HCT116 (cell line): ENCODE measurements around the gene ACSL6. TPM values are rescaled to one million over a fixed set of nuclear protein-coding genes. Genes with fewer than 3 reads are reported as not detected.

ENCODE experiments used
- ATAC-seq: fragments of 200-7000 bp; cut with Tn5 transposase; 2 replicates; pipeline ENCODE4 v1.9.1; 2020; ENCODE audit warnings: mild to moderate bottlenecking, moderate library complexity
- BruUV-seq: library from RNA; stranded (reverse); fragments of 400-500 nt; replicated peaks from 2 replicates; lab custom pipeline; 2021; lab: Mats Ljungman, UMichigan
- CTCF ChIA-PET: fragments of 300-600 bp; sonication (Branson Sonifier 250); formaldehyde crosslinking; loops from one replicate; lab custom pipeline; 2021; ENCODE audit warnings: antibody characterized with exemption; lab: Charles Lee
- POLR2A ChIA-PET: fragments of 300-600, 350-600 bp; sonication (Branson Sonifier 250); formaldehyde crosslinking; loops from one replicate; lab custom pipeline; 2021; ENCODE audit warnings: antibody characterized with exemption; lab: Charles Lee
- RAD21 ChIA-PET, 2 experiments: fragments of 300-600 bp; sonication (Branson Sonifier 250); formaldehyde crosslinking; loops; one replicate each; lab custom pipeline; 2023; ENCODE audit warnings: low total read pairs in 2 of 2; ENCODE audit not compliant: uncharacterized antibody in 2 of 2, unreplicated experiment in 2 of 2, low non-redundant PET in 1 of 2; lab: Charles Lee
- DNase-seq: peaks from one replicate; pipeline ENCODE4 v3.0.0-alpha.2; 2010; ENCODE audit warnings: low read depth, low spot score
- H2AFZ ChIP-seq: fragments of 200-600 bp; shearing (Covaris generic), sonication (generic); 2 replicates; pipeline ENCODE4 v1.6.1; 2017; ENCODE audit warnings: low read depth, mixed run types, mixed read lengths, antibody characterized with exemption, low read length; ENCODE audit not compliant: poor library complexity, severe bottlenecking
- H3K27ac ChIP-seq: 2 replicates; pipeline ENCODE4 v1.5.1; 2012; ENCODE audit warnings: low read depth, low read length
- H3K27me3 ChIP-seq: fragments of 200-600 bp; sonication (generic); 2 replicates; pipeline ENCODE4 v1.6.1; 2016; ENCODE audit warnings: mixed run types, low read length, mixed read lengths; ENCODE audit not compliant: insufficient read depth
- H3K36me3 ChIP-seq, 2 experiments: fragments of 200-500 bp in 1 of 2; fragments of 200-600 bp in 1 of 2; sonication (Bioruptor generic) in 1 of 2; sonication (generic) in 1 of 2; 2 replicates each; pipeline versions ENCODE4 v1.5.1 to v1.6.1; 2014 to 2016; ENCODE audit warnings: low read length in 2 of 2, inconsistent platforms in 1 of 2, mixed read lengths in 1 of 2, mixed run types in 1 of 2; ENCODE audit not compliant: insufficient read depth in 2 of 2, control insufficient read depth in 1 of 2
- H3K4me1 ChIP-seq, 2 experiments: fragments of 200-600 bp in 1 of 2; sonication (generic) in 1 of 2; 2 replicates each; pipeline versions ENCODE4 v1.5.1 to v1.6.1; 2012 to 2017; ENCODE audit warnings: low read length in 2 of 2, inconsistent platforms in 1 of 2, mild to moderate bottlenecking in 1 of 2, mixed read lengths in 1 of 2, mixed run types in 1 of 2, moderate library complexity in 1 of 2; ENCODE audit not compliant: insufficient read depth in 2 of 2, control insufficient read depth in 1 of 2
- H3K4me2 ChIP-seq: fragments of 200-600 bp; sonication (generic); 2 replicates; pipeline ENCODE4 v1.6.1; 2017; ENCODE audit warnings: mixed run types, low read length, mixed read lengths
- H3K4me3 ChIP-seq, 2 experiments: fragments of 200-600 bp in 1 of 2; sonication (generic) in 1 of 2; replicated peaks in 1 of 2; 2 replicates each; pipeline ENCODE4 v1.5.1; 2011 to 2016; ENCODE audit warnings: low read length in 2 of 2, control low read depth in 1 of 2, low read depth in 1 of 2, mild to moderate bottlenecking in 1 of 2, mixed read lengths in 1 of 2, mixed run types in 1 of 2
- H3K79me2 ChIP-seq: fragments of 200-600 bp; sonication (generic); 2 replicates; pipeline ENCODE4 v1.6.1; 2017; ENCODE audit warnings: mild to moderate bottlenecking, mixed run types, low read length, moderate library complexity, mixed read lengths; ENCODE audit not compliant: insufficient read depth
- H3K9ac ChIP-seq: fragments of 200-600 bp; sonication (generic); 2 replicates; pipeline ENCODE4 v1.6.1; 2016; ENCODE audit warnings: low read length, mixed read lengths
- H3K9me2 ChIP-seq: fragments of 200-600 bp; sonication (generic), shearing (Covaris generic); 2 replicates; pipeline ENCODE4 v1.6.1; 2017; ENCODE audit warnings: mixed run types, mild to moderate bottlenecking, moderate library complexity; ENCODE audit not compliant: insufficient read depth
- H3K9me3 ChIP-seq, 2 experiments: fragments of 200-500 bp in 1 of 2; fragments of 200-600 bp in 1 of 2; sonication (Bioruptor generic) in 1 of 2; sonication (generic) in 1 of 2; 2 replicates each; pipeline ENCODE4 v1.6.1; 2014 to 2017; ENCODE audit warnings: low read length in 2 of 2, mixed read lengths in 2 of 2, inconsistent platforms in 1 of 2, low read depth in 1 of 2, mild to moderate bottlenecking in 1 of 2, mixed run types in 1 of 2, moderate library complexity in 1 of 2; ENCODE audit not compliant: control insufficient read depth in 1 of 2, insufficient read depth in 1 of 2
- H4K20me1 ChIP-seq: fragments of 200-600 bp; sonication (generic), shearing (Covaris generic); 2 replicates; pipeline ENCODE4 v1.6.1; 2017; ENCODE audit warnings: mixed run types, mild to moderate bottlenecking, moderate library complexity; ENCODE audit not compliant: insufficient read depth
- FOSL1 ChIP-seq: IDR thresholded peaks from 2 replicates; pipeline ENCODE4 v1.6.1; 2012; ENCODE audit warnings: low read depth
- SP1 ChIP-seq: IDR thresholded peaks from 2 replicates; pipeline ENCODE4 v1.6.1; 2012; ENCODE audit warnings: low read depth
- ZFX ChIP-seq: fragments of 450-650 bp; IDR thresholded peaks from 2 replicates; pipeline ENCODE4 v1.6.1; 2017
- intact Hi-C: fragments of 100-400 bp; cut with micrococcal nuclease; formaldehyde crosslinking; loops from 2 replicates; pipeline ENCODE4 v1.10.0; 2022
- total RNA-seq: library from RNA; stranded (reverse); gene quantifications from one replicate; pipeline ENCODE4 v1.2.1, GENCODE V29; 2021; ENCODE audit not compliant: unreplicated experiment
- TF ChIP-seq, protein P1 (sequence below): IDR thresholded peaks from 2 replicates; pipeline ENCODE4 v1.6.1; 2011; ENCODE audit warnings: mild to moderate bottlenecking, low read length, moderate library complexity; ENCODE audit not compliant: insufficient replicate concordance; ENCODE audit errors: extremely low read depth
- TF ChIP-seq, protein P2 (sequence below): IDR thresholded peaks from 2 replicates; pipeline ENCODE4 v1.6.1; 2012

Gene ACSL6
- total RNA-seq, 1 experiment from 2014 or later, result 2.3 TPM

DNA sequence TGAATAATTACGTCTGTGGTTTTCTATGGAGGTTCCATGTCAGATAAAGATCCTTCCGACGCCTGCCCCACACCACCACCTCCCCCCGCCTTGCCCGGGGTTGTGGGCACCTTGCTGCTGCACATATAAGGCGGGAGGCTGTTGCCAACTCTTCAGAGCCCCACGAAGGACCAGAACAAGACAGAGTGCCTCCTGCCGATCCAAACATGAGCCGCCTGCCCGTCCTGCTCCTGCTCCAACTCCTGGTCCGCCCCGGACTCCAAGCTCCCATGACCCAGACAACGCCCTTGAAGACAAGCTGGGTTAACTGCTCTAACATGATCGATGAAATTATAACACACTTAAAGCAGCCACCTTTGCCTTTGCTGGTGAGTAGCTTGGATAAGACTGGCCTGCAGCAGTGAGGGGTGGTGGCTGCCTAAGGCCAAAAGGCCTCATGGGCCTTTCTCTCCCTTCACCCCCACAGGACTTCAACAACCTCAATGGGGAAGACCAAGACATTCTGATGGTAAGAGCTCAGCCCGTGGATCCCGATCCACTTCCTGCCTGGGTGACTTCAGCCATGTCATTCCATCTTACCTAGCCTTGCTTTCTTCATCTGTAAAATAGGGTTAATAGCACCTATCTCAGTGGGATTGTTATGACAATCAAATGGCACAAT lies 49.2 kb upstream of the ACSL6 start, which contains the start of gene IL3:
TSS of gene IL3 (plus strand) at position 155 of the 661 bp plus-strand sequence. CDS start at position 207, 52 bp downstream.
- H3K36me3 ChIP-seq, result no peaks in the 10 kb centered on the region
- no peaks in the 10 kb centered on the region for H3K79me2 ChIP-seq
- ChIA-PET RAD21 (no interaction called here), POLR2A (no interaction called here), CTCF (interaction anchor here (3.5 kb wide), 1 partner anchor 249 kb away, joined by 35 read pairs; no protein-coding TSS in a partner anchor)
- no TSS peak for BruUV-seq
- TF ChIP-seq FOSL1, result no peak
- TF ChIP-seq, protein P1, sequence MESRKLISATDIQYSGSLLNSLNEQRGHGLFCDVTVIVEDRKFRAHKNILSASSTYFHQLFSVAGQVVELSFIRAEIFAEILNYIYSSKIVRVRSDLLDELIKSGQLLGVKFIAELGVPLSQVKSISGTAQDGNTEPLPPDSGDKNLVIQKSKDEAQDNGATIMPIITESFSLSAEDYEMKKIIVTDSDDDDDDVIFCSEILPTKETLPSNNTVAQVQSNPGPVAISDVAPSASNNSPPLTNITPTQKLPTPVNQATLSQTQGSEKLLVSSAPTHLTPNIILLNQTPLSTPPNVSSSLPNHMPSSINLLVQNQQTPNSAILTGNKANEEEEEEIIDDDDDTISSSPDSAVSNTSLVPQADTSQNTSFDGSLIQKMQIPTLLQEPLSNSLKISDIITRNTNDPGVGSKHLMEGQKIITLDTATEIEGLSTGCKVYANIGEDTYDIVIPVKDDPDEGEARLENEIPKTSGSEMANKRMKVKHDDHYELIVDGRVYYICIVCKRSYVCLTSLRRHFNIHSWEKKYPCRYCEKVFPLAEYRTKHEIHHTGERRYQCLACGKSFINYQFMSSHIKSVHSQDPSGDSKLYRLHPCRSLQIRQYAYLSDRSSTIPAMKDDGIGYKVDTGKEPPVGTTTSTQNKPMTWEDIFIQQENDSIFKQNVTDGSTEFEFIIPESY, result no peak
- no peak for TF ChIP-seq SP1
- TF ChIP-seq ZFX, result no peak
- no peak within 1 kb of the TSS for H3K27ac ChIP-seq
- no peak within 1 kb of the TSS for H3K4me3 ChIP-seq
- H3K27me3 ChIP-seq, result no peaks in the 10 kb centered on the region
- H3K4me2 ChIP-seq, result no peak within 1 kb of the TSS
- DNase-seq (no peak), ATAC-seq (no peak)
- no peaks in the 10 kb centered on the region for H3K9me2 ChIP-seq
- H2AFZ ChIP-seq, result no peak within 1 kb of the TSS
- intact Hi-C loops, result loop anchor here (10.0 kb wide), 1 partner anchor 214 kb away; no protein-coding TSS in a partner anchor
- no peaks in the 10 kb centered on the region for H3K9me3 ChIP-seq
- no peak within 1 kb of the TSS for H3K9ac ChIP-seq
- H4K20me1 ChIP-seq, result no peaks in the 10 kb centered on the region
- peaks cover 0 to 4% of the 10 kb centered on the region in 2 experiments; a peak in 1 of 4 replicates for H3K4me1 ChIP-seq

DNA sequence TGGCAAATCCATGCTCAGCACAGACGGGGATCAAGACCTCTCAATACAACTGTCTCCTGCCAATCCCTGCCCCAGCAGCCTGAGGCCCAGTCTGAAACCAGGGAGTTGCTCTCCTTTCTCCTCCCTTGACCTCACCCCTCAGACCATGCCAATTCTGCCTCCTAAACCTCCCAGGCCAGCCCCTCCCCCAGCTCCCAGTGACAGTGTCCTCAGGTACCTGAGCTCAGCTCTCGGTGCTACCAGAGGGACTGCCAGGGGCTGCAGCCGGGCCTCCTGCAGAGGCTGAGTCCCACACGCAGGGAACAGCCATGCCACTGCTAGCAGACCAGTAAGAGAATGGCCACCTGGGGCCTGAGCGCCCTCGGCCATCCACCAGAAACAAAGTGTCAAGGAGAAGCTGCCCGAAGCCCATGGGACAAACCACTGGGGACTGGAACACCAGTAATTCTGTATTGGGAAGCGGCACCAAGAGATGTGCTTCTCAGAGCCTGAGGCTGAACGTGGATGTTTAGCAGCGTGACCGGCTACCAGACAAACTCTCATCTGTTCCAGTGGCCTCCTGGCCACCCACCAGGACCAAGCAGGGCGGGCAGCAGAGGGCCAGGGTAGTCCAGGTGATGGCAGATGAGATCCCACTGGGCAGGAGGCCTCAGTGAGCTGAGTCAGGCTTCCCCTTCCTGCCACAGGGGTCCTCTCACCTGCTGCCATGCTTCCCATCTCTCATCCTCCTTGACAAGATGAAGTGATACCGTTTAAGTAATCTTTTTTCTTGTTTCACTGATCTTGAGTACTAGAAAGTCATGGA lies 48.4 kb upstream of the ACSL6 start:
- ChIA-PET RAD21 (no interaction called here), POLR2A (no interaction called here), CTCF (no interaction called here)
- Histone ChIP-seq H3K36me3 (no peaks in the 10 kb centered on the region), H2AFZ (no peak overlapping the region), H3K9me3 (no peaks in the 10 kb centered on the region), H3K79me2 (no peaks in the 10 kb centered on the region), H3K4me3 (no peak overlapping the region), H3K27me3 (no peaks in the 10 kb centered on the region), H3K27ac (no peak overlapping the region), H3K9me2 (no peaks in the 10 kb centered on the region), H3K4me2 (no peak overlapping the region), H3K4me1 (peaks cover 0 to 1% of the 10 kb centered on the region in 2 experiments; a peak in 1 of 4 replicates), H3K9ac (no peak overlapping the region), H4K20me1 (no peaks in the 10 kb centered on the region)
- ATAC-seq (no peak), DNase-seq (no peak)
- intact Hi-C loops, result loop anchor here (10.0 kb wide), 1 partner anchor 215 kb away; no protein-coding TSS in a partner anchor
- TF ChIP-seq, protein P2, sequence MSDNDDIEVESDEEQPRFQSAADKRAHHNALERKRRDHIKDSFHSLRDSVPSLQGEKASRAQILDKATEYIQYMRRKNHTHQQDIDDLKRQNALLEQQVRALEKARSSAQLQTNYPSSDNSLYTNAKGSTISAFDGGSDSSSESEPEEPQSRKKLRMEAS, result no peak
- no TSS peak for BruUV-seq
